Sigmoid colon (tissue), 7 donors: ENCODE measurements around the gene CNIH4. TPM values are rescaled to one million over a fixed set of nuclear protein-coding genes. Genes with fewer than 3 reads are reported as not detected.

Source experiments
- DNase-seq: peaks from one replicate; pipeline ENCODE4 v3.0.0-alpha.2; 2019
- H3K27ac ChIP-seq, 4 donors: fragments of 200-600 bp; sonication (generic); one replicate each; pipeline ENCODE4 v1.5.1; 2016 to 2019; ENCODE audit warnings: mild to moderate bottlenecking in 1 of 4
- H3K27me3 ChIP-seq, 3 donors: fragments of 200-600 bp; sonication (generic); one replicate each; pipeline ENCODE4 v1.5.1; 2019; ENCODE audit warnings: mild to moderate bottlenecking in 1 of 3
- H3K36me3 ChIP-seq, 4 donors: fragments of 200-600 bp; sonication (generic); one replicate each; pipeline ENCODE4 v1.5.1; 2016 to 2019
- H3K4me1 ChIP-seq, 4 donors: fragments of 200-600 bp; sonication (generic); one replicate each; pipeline ENCODE4 v1.5.1; 2017 to 2019
- H3K4me3 ChIP-seq, 4 donors: fragments of 200-600 bp; sonication (generic); one replicate each; pipeline ENCODE4 v1.5.1; 2017 to 2019; ENCODE audit warnings: mild to moderate bottlenecking in 2 of 4, moderate library complexity in 1 of 4
- H3K9me3 ChIP-seq, 4 donors: fragments of 200-600 bp in 3 of 4; sonication (generic) in 3 of 4; one replicate each; pipeline versions ENCODE4 v1.5.1 to v1.6.1; 2013 to 2019
- EP300 ChIP-seq, 4 donors: sonication (generic); formaldehyde crosslinking; IDR thresholded peaks; one replicate each; pipeline ENCODE4 v1.6.1; 2017; ENCODE audit warnings: antibody characterized with exemption in 4 of 4
- POLR2A ChIP-seq, 2 donors: fragments of 450-650 bp; IDR thresholded peaks; one replicate each; pipeline ENCODE4 v1.6.1; 2016; ENCODE audit warnings: antibody characterized with exemption in 2 of 2, mild to moderate bottlenecking in 2 of 2, moderate library complexity in 2 of 2
- POLR2AphosphoS5 ChIP-seq, 4 donors: sonication (generic); formaldehyde crosslinking; IDR thresholded peaks; one replicate each; pipeline ENCODE4 v1.6.1; 2017; ENCODE audit warnings: antibody characterized with exemption in 4 of 4
- WGBS, 2 donors: extraction: QIAGEN DNeasy Blood & Tissue Kit; methylation state at CpG; one replicate each; pipeline ENCODE4 v1.1.7; 2013; 5-methylcytosine and 5-hydroxymethylcytosine counted together
- intact Hi-C: fragments of 100-400 bp; cut with DNase I; formaldehyde crosslinking; loops from one replicate; pipeline ENCODE4 v1.15.1; 2023
- polyA plus RNA-seq, 3 donors: library from polyadenylated mRNA; stranded (reverse); fragments of 200-250 nt; gene quantifications; one replicate each; pipeline ENCODE4 v1.2.3, GENCODE V29; 2013
- total RNA-seq, 4 donors: library from RNA; depleted of rRNA; stranded (reverse); fragments of >200 nt; gene quantifications; one replicate each; pipeline ENCODE4 v1.1.0, GENCODE V29; 2016
- TF ChIP-seq, protein P1 (sequence below), 4 experiments: fragments of 450-650 bp in 3 of 4; fragments of 200-600 bp in 1 of 4; IDR thresholded peaks; one replicate each; pipeline ENCODE4 v1.5.1; 2016 to 2019; ENCODE audit warnings: antibody characterized with exemption in 4 of 4, mild to moderate bottlenecking in 3 of 4, moderate library complexity in 2 of 4
- donor health status: healthy with polysubstance abuse.
- donor health status: Bipolar disorder and iron deficiency.
- donor health status: healthy.

The CNIH4 gene
- total and polyA plus RNA-seq, 7 donors = 26.0 to 65.5 (median 37.2) TPM

DNA sequence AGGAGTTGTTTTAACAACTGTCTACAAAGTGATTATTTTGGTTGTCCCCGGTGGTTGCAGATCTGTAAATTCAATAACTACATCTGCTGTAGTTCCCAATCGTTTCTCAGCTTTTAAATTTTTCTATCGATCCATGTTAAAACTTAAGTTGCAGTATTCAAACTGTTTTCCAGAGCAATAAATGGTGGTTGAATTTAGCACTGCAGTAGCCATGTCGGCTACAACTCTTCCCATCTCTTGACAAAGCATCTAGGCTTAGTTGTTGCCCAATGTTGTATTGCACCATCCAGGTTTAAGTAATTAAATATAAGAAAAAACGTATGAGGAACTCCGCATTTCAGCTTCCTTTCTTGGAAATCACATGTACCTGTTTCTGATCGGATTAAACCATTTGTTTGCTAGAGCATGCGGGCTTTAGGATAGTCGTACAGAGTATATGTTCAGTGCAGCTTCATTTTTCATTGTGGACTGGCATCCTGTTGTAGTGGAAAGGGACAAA, 996 bp downstream of the CNIH4 start:
- WGBS, 2 donors = 5 to 32% methylated on average over 9 of the region's 9 CpGs
- Histone ChIP-seq H3K27ac (peak overlapping the region; percentile 90 to 97 (median 95)), H3K27me3 (no peaks in the 10 kb centered on the region), H3K4me1 (peaks cover 0 to 29% (median 25%) of the 10 kb centered on the region in 4 donors), H3K9me3 (no peaks in the 10 kb centered on the region), H3K4me3 (peak overlapping the region; percentile 75 to 100 (median 90)), H3K36me3 (peaks cover 0 to 4% (median 0%) of the 10 kb centered on the region in 4 donors)
- intact Hi-C loops = loop anchor here (2.0 to 5.0 kb wide), 2 partner anchors 27 to 100 kb away; partner anchors contain the start of gene NVL
- DNase-seq = no peak
- TF ChIP-seq, protein P1, sequence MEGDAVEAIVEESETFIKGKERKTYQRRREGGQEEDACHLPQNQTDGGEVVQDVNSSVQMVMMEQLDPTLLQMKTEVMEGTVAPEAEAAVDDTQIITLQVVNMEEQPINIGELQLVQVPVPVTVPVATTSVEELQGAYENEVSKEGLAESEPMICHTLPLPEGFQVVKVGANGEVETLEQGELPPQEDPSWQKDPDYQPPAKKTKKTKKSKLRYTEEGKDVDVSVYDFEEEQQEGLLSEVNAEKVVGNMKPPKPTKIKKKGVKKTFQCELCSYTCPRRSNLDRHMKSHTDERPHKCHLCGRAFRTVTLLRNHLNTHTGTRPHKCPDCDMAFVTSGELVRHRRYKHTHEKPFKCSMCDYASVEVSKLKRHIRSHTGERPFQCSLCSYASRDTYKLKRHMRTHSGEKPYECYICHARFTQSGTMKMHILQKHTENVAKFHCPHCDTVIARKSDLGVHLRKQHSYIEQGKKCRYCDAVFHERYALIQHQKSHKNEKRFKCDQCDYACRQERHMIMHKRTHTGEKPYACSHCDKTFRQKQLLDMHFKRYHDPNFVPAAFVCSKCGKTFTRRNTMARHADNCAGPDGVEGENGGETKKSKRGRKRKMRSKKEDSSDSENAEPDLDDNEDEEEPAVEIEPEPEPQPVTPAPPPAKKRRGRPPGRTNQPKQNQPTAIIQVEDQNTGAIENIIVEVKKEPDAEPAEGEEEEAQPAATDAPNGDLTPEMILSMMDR (IDR thresholded peaks at IDR 0.05) = no peak
- TF ChIP-seq POLR2A (IDR thresholded peaks at IDR 0.05) (no peak), EP300 (IDR thresholded peaks at IDR 0.05) (no peak), POLR2AphosphoS5 (IDR thresholded peaks at IDR 0.05) (no peak)

DNA sequence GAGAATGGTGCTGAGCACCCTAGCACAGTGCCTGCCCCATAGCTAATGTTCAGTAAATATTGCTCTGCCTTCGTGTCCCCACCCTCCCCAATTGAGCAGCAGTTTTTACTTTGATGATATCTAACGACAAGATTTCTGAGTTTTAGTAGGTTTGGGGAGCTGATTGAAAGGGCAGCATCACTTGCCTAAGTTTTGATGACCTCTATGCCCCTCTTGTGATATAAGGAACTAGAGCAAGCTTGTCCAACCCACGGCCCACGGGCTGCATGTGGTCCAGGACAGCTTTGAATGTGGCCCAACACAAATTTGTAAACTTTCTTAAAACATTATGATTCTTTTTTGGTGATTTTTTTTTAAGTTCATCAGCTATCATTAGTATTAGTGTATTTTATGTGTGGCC, 1.6 kb downstream of the CNIH4 start:
- peak overlapping the region in 1 of 4 donors; percentile 75 for H3K4me3 ChIP-seq
- intact Hi-C loops = loop anchor here (5.0 kb wide), 1 partner anchor 99 kb away; no protein-coding TSS in a partner anchor
- peaks cover 0 to 4% (median 0%) of the 10 kb centered on the region in 4 donors for H3K36me3 ChIP-seq
- WGBS, 2 donors = 20 to 60% methylated on average over 4 of the region's 4 CpGs
- TF ChIP-seq, protein P1 (IDR thresholded peaks at IDR 0.05) = no peak
- TF ChIP-seq POLR2A (IDR thresholded peaks at IDR 0.05) = no peak
- no peak for TF ChIP-seq POLR2AphosphoS5 (IDR thresholded peaks at IDR 0.05)
- TF ChIP-seq EP300 (IDR thresholded peaks at IDR 0.05) = no peak
- no peaks in the 10 kb centered on the region for H3K9me3 ChIP-seq
- no peaks in the 10 kb centered on the region for H3K27me3 ChIP-seq
- peak overlapping the region in 3 of 4 donors; percentile 90 to 97 (median 97) for H3K27ac ChIP-seq
- no peak for DNase-seq
- H3K4me1 ChIP-seq = peaks cover 0 to 29% (median 25%) of the 10 kb centered on the region in 4 donors

DNA sequence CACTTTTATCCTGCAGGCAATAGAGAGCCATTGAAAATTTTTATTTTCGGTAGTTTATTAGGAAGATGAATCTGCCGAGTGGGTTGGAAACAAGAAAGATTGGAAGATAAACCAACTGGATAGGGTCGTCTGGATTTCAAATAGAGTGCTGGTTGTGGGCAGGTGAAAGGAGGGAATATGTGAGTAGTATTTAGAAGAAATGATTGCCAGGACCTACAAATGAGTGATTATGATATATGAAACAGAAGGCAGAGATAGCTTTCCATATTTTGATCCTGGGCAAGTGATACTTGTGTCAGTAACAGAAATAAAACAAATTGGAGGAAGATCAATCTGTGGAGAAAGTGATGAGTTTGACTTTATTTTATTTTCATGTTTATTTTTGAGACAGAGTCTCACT, 2.5 kb downstream of the CNIH4 start:
- TF ChIP-seq POLR2AphosphoS5 (IDR thresholded peaks at IDR 0.05) (no peak), POLR2A (IDR thresholded peaks at IDR 0.05) (no peak), EP300 (IDR thresholded peaks at IDR 0.05) (no peak)
- TF ChIP-seq, protein P1 (IDR thresholded peaks at IDR 0.05) = no peak
- Histone ChIP-seq H3K27ac (no peak overlapping the region), H3K9me3 (no peaks in the 10 kb centered on the region), H3K4me1 (peaks cover 0 to 29% (median 25%) of the 10 kb centered on the region in 4 donors), H3K27me3 (no peaks in the 10 kb centered on the region), H3K4me3 (no peak overlapping the region), H3K36me3 (peaks cover 0 to 4% (median 0%) of the 10 kb centered on the region in 4 donors)
- no peak for DNase-seq
- 82 to 87% methylated on average over 3 of the region's 3 CpGs for WGBS, 2 donors
- intact Hi-C loops = loop anchor here (5.0 kb wide), 1 partner anchor 98 kb away; no protein-coding TSS in a partner anchor

GRCh38 chr1:224368409-224368808, 11.7 kb downstream of the CNIH4 start:
- Histone ChIP-seq H3K4me1 (peaks cover 0 to 5% (median 0%) of the 10 kb centered on the region in 4 donors), H3K9me3 (no peaks in the 10 kb centered on the region), H3K36me3 (peaks cover 14 to 77% (median 33%) of the 10 kb centered on the region in 4 donors), H3K4me3 (no peak overlapping the region), H3K27ac (no peak overlapping the region), H3K27me3 (no peaks in the 10 kb centered on the region)
- intact Hi-C loops = no loop called here
- TF ChIP-seq EP300 (IDR thresholded peaks at IDR 0.05) = no peak
- no peak for TF ChIP-seq POLR2AphosphoS5 (IDR thresholded peaks at IDR 0.05)
- TF ChIP-seq POLR2A (IDR thresholded peaks at IDR 0.05) = no peak
- TF ChIP-seq, protein P1 (IDR thresholded peaks at IDR 0.05) = no peak
- WGBS, 2 donors = 78 to 85% methylated on average over 5 of the region's 5 CpGs
- no peak for DNase-seq
